GM10266 (cell line): Measurements from ENCODE around the gene GCDH.
"Not testable (repeated sequence)": the region's sequence is repeated elsewhere in the genome, so short reads cannot be mapped to it uniquely, and the experiment has no call there.

Experiments used
- DNase-seq: peaks from one replicate; pipeline ENCODE4 v3.0.0; 2012; ENCODE audit errors: extremely low spot score
- TF ChIP-seq, protein P1 (sequence below): IDR thresholded peaks from 2 replicates; pipeline ENCODE4 v1.5.1; 2012; ENCODE audit warnings: mild to moderate bottlenecking, low read depth; ENCODE audit not compliant: control insufficient read depth, insufficient read depth; ENCODE audit errors: missing control alignments

Gene GCDH

DNA sequence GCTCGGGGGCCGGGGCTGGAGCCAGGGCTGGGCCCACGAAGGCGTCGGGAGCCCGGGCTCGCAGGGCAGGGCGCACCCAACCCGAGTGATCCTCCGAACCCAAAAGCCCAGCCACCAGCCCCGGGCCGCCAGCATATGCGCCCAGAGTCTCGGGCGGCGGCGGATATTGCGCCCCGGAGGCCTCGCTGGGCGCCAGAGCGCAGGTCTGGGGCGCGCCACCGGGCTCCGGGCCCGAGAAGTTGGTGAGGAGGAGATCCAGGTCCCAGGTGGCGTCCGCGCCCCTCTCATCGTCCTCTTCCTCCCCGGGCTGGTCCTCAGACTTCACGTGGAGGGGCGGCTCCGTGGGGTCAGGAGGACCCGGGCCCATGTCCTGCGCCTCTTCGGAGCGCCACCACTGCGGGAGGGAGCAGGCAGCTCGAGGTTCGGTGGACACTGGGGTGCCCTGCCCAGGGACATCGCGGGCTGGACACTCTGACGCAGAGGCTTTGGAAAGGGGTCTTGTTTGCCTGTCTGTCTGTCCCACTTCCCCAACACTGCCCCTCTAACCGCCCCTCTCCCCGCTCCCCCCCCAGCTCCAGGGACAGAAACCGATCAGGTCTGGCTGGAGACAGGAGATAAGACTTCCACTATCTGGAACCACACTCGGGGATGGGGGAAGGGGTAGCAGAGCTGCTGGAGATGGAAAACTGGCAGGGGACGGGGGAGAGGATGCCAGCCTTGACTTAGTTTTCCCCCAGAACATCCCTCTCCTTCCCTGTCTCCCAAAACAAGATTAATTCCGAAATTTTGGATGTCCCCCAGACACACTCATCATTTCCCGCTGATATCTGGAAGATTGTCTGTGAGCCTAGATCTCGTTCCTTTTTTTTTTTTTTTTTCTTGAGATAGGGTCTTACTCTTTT is 5.0 kb upstream of the GCDH start:
- DNase-seq, result no peak
- TF ChIP-seq, protein P1, sequence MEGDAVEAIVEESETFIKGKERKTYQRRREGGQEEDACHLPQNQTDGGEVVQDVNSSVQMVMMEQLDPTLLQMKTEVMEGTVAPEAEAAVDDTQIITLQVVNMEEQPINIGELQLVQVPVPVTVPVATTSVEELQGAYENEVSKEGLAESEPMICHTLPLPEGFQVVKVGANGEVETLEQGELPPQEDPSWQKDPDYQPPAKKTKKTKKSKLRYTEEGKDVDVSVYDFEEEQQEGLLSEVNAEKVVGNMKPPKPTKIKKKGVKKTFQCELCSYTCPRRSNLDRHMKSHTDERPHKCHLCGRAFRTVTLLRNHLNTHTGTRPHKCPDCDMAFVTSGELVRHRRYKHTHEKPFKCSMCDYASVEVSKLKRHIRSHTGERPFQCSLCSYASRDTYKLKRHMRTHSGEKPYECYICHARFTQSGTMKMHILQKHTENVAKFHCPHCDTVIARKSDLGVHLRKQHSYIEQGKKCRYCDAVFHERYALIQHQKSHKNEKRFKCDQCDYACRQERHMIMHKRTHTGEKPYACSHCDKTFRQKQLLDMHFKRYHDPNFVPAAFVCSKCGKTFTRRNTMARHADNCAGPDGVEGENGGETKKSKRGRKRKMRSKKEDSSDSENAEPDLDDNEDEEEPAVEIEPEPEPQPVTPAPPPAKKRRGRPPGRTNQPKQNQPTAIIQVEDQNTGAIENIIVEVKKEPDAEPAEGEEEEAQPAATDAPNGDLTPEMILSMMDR, result no peak

DNA sequence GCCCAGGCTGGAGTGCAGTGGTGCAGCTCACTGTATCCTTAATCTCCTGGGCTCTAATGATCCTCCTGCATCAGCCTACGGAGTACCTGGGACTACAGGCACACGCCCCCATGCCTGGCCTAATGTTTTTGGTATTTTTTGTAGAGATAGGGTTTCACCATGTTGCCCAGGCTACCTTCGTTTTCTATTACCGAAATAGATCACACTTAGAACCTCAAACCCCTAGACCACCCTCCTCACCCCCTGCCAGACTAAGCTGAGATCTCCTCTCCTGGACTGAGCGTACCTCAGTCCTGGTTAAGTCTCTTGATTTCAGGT is 4.3 kb upstream of the GCDH start:
- no peak for DNase-seq
- TF ChIP-seq, protein P1, result no peak

DNA sequence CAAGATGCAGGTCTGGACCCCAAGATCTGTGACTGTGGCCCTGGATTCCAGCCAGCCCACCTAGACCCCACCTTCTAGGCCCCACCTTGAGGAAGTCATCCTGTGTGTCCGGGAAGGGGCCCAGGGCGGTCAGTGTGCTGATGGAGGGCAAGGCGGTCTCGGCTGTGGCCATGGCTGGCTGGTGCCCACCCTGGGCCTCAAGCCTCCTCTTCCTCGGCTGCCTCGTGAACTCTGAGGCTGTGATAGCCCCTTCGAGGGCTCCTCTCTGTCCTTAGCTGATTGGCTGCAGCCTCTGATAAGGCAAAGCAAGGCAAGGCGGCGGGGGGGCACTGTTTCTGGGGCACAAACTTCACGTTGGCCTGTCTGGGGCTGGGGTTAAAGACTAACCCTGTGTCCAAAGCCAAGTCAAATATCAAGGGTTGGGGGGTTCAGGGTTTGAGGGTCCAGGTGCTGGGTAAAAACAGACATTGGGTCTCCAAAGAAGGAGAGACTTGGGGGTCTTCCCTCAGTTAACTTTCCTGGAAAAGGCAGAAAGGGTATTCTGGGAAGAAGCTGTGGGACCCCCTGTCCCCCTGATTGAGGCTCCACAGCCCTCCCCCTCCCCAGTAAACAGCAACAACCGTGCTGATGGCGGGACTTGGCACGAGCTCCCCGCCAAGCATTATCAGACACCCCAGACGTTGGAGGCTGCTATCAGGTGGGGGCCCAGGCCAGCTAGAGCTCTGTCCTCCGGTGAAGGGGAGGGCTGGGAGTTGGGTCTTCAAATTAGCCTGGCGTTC is 3.8 kb upstream of the GCDH start, which contains the start of gene KLF1:
Gene KLF1 (minus strand): TSS at position 233 of the 779 bp plus-strand sequence. CDS start 61 bp downstream, at position 172.
- TF ChIP-seq, protein P1, result no peak
- no peak for DNase-seq

DNA sequence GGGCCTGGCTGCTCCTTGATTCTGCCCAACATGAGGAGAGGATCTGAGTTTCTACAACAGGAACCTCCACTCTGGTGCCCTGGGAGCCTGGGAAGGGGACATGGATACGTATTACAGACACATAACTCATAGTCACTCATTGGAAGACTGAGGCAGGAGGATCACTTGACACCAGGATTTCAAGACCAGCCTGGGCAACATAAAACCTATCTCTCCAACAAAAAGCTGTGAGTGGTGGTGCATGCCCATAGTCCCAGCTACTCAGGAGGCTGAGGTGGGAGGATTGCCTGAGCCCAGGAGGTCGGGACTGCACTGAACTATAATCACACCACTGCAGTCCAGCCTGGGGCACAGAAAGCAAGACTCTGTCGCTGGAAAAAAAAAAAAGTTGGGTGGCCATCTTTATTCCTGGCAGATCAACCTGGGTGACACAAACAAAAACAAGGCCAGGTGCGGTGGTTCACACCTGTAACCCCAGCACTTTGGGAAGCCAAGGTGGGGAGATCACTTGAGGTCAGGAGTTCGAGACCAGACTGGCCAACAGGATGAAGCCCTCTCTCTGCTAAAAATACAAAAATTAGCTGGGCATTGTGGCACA is 2.9 kb upstream of the GCDH start:
- DNase-seq, result no peak
- TF ChIP-seq, protein P1, result no peak

DNA sequence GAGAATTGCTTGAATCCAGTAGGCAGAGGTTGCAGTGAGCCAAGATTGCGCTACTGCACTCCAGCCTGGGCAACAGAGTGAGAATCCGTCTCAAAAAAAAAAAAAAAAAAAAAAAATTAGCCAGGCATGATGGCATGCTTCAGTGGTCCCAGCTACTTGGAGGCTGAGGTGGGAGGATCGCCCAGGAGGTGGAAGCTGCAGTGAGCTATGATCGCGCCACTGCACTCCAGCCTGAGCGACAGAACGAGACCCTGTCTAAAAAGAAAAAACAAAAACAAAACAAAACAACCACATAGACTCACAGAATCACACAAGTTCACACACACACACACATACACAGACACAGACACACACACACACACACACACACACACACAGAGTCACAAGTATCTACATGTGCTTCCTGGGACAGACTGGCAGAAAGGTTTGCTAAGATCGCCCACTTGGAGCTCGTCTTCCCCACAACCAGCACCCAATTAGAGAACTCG is 617 bp upstream of the GCDH start:
- not testable (repeated sequence) for DNase-seq

DNA sequence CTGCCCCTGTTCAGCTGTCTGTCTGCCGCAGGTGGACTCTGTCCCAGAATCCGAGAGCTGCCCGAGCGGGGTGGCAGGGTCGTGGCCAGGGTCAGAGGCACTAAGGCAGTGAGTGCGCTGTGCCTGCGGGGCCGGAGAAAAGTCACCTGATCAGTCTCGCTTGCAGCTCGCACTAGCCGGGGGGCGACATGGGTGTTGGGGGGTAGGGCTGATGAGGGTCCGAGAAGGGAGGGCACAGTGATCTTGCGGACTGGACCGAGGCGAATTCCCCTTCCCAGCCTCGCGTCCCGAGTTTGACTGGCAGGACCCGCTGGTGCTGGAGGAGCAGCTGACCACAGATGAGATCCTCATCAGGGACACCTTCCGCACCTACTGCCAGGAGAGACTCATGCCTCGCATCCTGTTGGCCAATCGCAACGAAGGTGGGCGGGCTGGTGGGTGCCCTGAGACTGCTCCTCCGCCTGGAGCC is 627 bp downstream of the GCDH start:
- TF ChIP-seq, protein P1, result no peak
- DNase-seq, result no peak

DNA sequence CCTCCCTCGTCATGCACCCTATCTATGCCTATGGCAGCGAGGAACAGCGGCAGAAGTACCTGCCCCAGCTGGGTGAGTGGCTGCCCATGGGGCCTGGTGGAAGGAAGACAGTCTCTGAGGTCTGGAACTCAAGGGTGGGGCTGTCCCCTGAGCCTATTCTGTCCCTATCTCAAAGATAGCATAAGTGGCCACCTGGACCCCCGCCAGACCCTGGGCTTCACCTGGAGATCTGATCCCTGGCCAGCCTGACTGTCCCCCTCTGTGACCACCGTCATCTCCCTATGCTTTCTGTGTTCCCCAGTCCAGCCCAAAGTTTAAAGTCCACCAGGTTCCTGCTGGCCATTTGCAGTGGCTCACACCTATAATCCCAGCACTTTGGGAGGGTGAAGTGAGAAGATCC is 2.6 kb downstream of the GCDH start:
- no peak for DNase-seq
- TF ChIP-seq, protein P1, result no peak
